ENCODE measurements around the gene BPIFB1. TPM values are rescaled to one million over a fixed set of nuclear protein-coding genes. Genes with fewer than 3 reads are reported as not detected.

The BPIFB1 gene
- total and polyA plus RNA-seq, 2 of the 13 experiments (the other 11 are each of a cell fraction or from before 2014, with no cell fraction given) = 0.82 to 4.4 TPM

- TF ChIP-seq ARID4A (CRISPR knock-in tag; IDR thresholded peaks at IDR 0.05; ENCODE audit: borderline replicate concordance) (peak; percentile 62; the same call in 1 of the 2 replicates), CHD2 (IDR thresholded peaks at IDR 0.05; ENCODE audit: low read depth, low read length) (no peak), MLLT10 (CRISPR knock-in tag; IDR thresholded peaks at IDR 0.05) (no peak), ZNF598 (CRISPR knock-in tag; IDR thresholded peaks at IDR 0.05; ENCODE audit: borderline replicate concordance) (peak; percentile 99; the same call in 1 of the 2 replicates), GABPA (IDR thresholded peaks at IDR 0.05; ENCODE audit: low read depth, low read length) (no peak), GABPA (CRISPR knock-in tag; IDR thresholded peaks at IDR 0.05; ENCODE audit: low read depth) (no peak), CEBPG (CRISPR knock-in tag; IDR thresholded peaks at IDR 0.05) (peak; percentile 48), REST (IDR thresholded peaks at IDR 0.05; ENCODE audit: borderline replicate concordance in 1 of 2, low read depth in 1 of 2, low read length in 2 of 2) (no peak), SMARCC2 (IDR thresholded peaks at IDR 0.05) (no peak), CREB1 (IDR thresholded peaks at IDR 0.05) (no peak), CREB1 (CRISPR knock-in tag; IDR thresholded peaks at IDR 0.05) (no peak), JARID2 (CRISPR knock-in tag; IDR thresholded peaks at IDR 0.05; ENCODE audit: insufficient replicate concordance) (peak; percentile 74), ZNF232 (CRISPR knock-in tag; IDR thresholded peaks at IDR 0.05; ENCODE audit: borderline replicate concordance) (peak; percentile 92), PHF20 (CRISPR knock-in tag; IDR thresholded peaks at IDR 0.05) (no peak), SALL1 (CRISPR knock-in tag; IDR thresholded peaks at IDR 0.05) (peak; percentile 99), ZBTB37 (CRISPR knock-in tag; IDR thresholded peaks at IDR 0.05) (no peak), RBFOX2 (IDR thresholded peaks at IDR 0.05; ENCODE audit: low read depth, low read length) (no peak), NFE2L2 (IDR thresholded peaks at IDR 0.05; ENCODE audit: low read length) (0 out of 2 replicates have a peak, but pooled peaks have one; percentile 27), SRF (IDR thresholded peaks at IDR 0.05; ENCODE audit: low read depth, low read length) (no peak)
Measured at GRCh38 chr20:33277471-33278441, 5.3 kb upstream of the BPIFB1 start (continued).

Measured in HepG2 (cell line).